ENCODE results near the gene USP24.
"Not testable (repeated sequence)": the region's sequence is repeated elsewhere in the genome, so short reads cannot be mapped to it uniquely, and the experiment has no call there.

Gene USP24

GRCh38 chr1:55196433-55197035 is 18.6 kb downstream of the USP24 start:
- no peak for DNase-seq

- DNase-seq = no peak
Observed at GRCh38 chr1:55195521-55196233, 19.5 kb downstream of the USP24 start.

DNA sequence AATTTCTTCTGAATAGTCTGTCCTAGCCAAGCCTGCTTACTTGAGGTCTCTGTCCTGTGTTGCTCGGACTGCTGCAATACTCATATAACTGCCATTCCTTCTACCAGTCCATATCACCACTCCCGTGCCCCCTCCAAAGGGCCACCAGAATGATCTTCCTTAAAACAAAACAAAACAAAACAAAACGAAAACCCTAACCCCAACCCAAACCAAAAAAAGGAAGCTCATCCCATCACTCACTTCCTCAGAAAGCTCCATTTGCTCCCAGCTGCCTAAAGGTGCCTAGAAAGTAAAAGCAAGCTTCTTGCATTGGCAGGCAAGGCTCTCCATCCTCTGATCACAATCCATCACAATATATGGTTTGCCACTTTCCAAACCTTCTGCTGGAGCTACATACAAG is 20.3 kb downstream of the USP24 start:
- no peak for DNase-seq

GRCh38 chr1:55192093-55192492 is 23.1 kb downstream of the USP24 start:
- DNase-seq = no peak

- not testable (repeated sequence) for DNase-seq
Observed at GRCh38 chr1:55191219-55191952, 23.8 kb downstream of the USP24 start.

GRCh38 chr1:55190109-55190508 is 25.1 kb downstream of the USP24 start:
- no peak for DNase-seq

DNA sequence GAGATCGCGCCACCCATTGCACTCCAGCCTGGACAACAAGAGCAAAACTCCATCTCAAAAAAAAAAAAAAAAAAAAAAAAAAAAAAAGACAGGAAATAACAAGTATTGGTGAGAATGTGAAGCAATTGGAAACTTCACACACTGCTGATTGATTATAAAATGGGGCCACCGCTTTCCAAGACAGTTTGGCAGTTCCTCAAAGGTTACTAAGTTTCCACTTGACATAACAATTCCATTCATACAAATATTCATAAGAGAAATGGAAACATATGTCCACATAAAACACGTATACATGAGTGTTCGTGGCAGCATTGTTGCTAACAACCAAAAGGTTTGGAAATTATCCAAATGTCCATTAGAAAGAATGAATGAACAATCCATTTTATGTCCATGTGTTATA is 26.3 kb downstream of the USP24 start:
- no peak for DNase-seq

GRCh38 chr1:55185832-55186231 is 29.3 kb downstream of the USP24 start:
- no peak for DNase-seq

DNA sequence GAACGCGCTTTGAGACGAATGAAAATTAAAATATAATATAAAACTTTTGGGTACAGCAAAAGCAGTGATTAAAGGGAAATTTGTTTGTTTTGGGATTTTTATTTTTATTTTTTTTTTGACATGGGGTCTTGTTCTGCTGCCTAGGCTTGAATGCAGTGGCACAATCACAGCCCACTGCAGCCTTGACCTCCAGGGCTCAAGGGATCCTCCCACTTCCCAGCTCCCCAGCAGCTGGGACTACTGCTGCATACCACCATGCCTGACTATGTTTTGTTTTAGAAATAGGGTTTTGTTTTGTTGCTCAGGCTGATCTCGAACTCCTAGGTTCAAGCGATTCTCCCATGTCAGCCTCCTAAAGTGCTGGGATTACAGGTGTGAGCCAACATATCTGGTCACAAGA is 30.3 kb downstream of the USP24 start:
- DNase-seq = no peak

- DNase-seq = no peak
Observed at GRCh38 chr1:55181666-55182065, 33.5 kb downstream of the USP24 start.

GRCh38 chr1:55180075-55180670 is 35.0 kb downstream of the USP24 start:
- no peak for DNase-seq

GRCh38 chr1:55179177-55179835 is 35.9 kb downstream of the USP24 start:
- DNase-seq = no peak

DNA sequence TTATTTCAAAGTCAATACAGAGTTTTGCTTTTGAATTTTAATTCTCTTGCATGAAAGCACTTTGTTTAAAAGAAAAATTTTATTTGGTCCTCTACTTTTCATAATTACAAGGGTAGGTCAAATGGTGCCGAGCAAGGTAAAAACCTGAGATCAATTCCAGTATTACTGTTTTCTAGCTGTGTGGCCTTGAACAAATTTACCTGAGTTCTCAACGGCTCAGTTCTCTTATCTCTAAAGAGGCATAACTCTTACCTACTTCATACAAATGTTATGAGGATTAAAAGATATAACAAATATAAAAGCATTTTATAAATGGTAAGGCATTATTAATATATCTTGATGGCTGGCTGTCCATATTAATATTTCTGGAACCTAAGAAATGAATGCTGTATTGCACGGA is 42.5 kb downstream of the USP24 start:
- DNase-seq = no peak

DNA sequence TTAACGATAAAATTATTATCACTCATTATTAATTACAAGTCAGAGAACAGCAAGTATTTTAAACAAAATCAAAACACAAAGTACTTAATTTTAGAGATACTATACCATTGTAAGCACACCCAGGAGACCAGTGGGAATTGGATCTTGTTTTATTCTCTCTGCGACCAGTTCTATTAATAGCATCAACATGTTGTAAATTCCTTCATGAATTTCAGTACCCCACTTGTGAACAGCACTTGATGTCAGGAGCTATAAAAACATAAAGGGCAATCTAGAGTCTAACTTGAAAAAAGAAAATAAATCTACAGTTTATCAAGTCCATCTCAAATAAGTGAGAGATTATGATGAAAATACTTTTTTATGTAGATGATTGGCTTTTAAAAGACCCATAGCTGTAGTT is 42.9 kb downstream of the USP24 start:
- DNase-seq = no peak

- no peak for DNase-seq
Observed at GRCh38 chr1:55171694-55172093, 43.5 kb downstream of the USP24 start.

GRCh38 chr1:55170426-55170825 is 44.7 kb downstream of the USP24 start:
- DNase-seq = no peak

- DNase-seq = no peak
Observed at GRCh38 chr1:55169126-55169525, 46.0 kb downstream of the USP24 start.

DNA sequence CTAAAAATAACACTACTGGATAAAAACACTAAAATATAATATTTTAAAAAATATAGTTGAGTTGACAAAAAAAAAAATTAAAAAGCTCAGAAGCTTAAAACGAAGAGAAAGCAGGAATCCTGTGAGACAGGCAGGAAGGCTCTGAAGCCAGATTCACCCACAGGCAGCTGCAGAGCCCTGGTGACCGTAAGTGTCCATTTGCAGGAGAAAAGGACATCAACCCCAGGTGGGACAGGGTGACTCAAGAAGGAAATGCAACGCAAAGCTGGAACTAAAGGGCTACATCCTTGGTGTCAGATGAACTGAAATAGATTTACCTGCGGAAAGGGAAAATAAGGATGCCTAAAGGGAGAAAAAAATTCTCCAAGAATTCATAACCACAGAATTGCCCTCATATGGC is 46.8 kb downstream of the USP24 start:
- DNase-seq = no peak

- DNase-seq = no peak
Observed at GRCh38 chr1:55167224-55167871, 47.8 kb downstream of the USP24 start.

DNA sequence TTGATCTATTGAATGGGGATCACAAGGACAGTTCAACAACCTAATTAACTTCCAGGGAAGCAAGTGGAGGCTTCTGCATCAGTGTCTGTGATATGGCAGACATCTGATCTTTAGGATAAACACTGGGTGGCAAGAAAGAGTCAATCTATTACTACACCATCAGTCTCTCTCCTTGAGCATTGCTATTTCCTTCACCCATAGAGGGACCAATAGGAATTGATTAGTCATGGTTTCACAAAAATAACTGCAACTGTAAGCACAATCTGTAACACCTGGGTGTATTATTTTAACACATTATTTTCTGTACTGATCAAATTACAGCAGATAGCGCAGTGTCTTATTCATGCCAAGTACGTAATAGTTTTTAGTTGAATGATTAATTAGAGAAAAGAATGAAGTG is 50.3 kb downstream of the USP24 start:
- no peak for DNase-seq

GRCh38 chr1:55159571-55159970 is 55.6 kb downstream of the USP24 start:
- DNase-seq = no peak

DNA sequence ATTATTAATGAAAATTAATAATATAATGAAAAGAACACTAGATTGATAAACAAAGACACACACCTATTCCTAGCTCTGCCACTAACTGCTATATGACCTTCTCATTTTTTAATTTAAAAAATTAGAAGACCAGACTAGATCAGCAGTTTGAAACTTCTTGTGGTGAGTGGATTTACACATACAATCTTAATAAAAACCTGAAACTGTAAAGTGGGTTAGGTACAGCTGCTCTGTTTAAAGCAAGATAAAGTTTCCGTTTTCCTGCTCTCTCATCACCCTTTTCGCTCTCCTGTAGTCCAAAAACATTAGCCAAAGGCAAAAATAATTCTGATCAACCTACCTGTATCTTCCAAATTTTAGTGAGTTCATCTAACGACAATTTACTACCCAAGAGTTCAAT is 58.6 kb downstream of the USP24 start:
- DNase-seq = no peak

DNA sequence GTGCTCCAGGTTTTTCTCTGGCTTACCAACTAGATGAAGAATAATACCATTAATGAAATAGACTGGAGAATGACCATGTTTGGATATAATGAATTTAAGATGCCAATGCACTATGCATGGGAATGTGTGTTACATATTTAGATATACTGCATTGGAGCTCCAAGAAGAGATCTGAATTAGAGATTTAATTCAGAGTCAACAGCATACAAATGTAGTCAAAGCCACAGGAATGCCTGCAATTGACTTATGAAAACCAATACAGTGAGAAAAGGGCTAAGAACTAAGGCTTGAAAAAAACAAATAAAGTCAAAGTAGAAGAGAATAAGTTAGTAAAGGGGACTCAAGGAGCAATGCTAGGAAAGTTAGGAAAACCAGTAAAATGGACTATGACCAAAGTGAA is 59.1 kb downstream of the USP24 start:
- DNase-seq = no peak
